ENCODE data around the gene KRT25.

- no peak for TF ChIP-seq POLR2AphosphoS5 (IDR thresholded peaks at IDR 0.05)
- TF ChIP-seq CTCF (IDR thresholded peaks at IDR 0.05): no peak
- no peak for TF ChIP-seq POLR2A (IDR thresholded peaks at IDR 0.05)
These were observed 45.2 kb upstream of the KRT25 start for GRCh38 chr17:40800381-40800780.
